H9 (cell line): Measurements from ENCODE around the gene CDK5. TPM values are rescaled to one million over a fixed set of nuclear protein-coding genes. Genes with fewer than 3 reads are reported as not detected.

Experiments used
- DNase-seq: peaks from one replicate; pipeline ENCODE4 v3.0.0-alpha.2; 2017
- H2AFZ ChIP-seq: one replicate; pipeline ENCODE4 v1.6.1; 2013; ENCODE audit warnings: mild to moderate bottlenecking, low read length, control low read depth, moderate library complexity
- H2AK5ac ChIP-seq: 2 replicates; pipeline ENCODE4 v1.6.1; 2013; ENCODE audit warnings: low read length, control low read depth, mixed read lengths; ENCODE audit not compliant: insufficient read length
- H2BK120ac ChIP-seq: one replicate; pipeline ENCODE4 v1.6.1; 2013; ENCODE audit warnings: low read depth, mild to moderate bottlenecking, low read length, control low read depth, inconsistent platforms; ENCODE audit not compliant: poor library complexity, severe bottlenecking
- H2BK12ac ChIP-seq: 2 replicates; pipeline ENCODE4 v1.6.1; 2013; ENCODE audit warnings: low read length, control low read depth, mixed read lengths, low read depth; ENCODE audit not compliant: insufficient read length
- H2BK15ac ChIP-seq: 2 replicates; pipeline ENCODE4 v1.6.1; 2013; ENCODE audit warnings: low read depth, low read length, control low read depth
- H2BK20ac ChIP-seq: one replicate; pipeline ENCODE4 v1.6.1; 2013; ENCODE audit warnings: low read depth, mild to moderate bottlenecking, low read length, control low read depth, inconsistent platforms; ENCODE audit not compliant: poor library complexity, severe bottlenecking
- H2BK5ac ChIP-seq: 2 replicates; pipeline ENCODE4 v1.6.1; 2013; ENCODE audit warnings: low read length, control low read depth, mixed read lengths; ENCODE audit not compliant: insufficient read length
- H3K14ac ChIP-seq: 2 replicates; pipeline ENCODE4 v1.6.1; 2013; ENCODE audit warnings: low read length, control low read depth; ENCODE audit not compliant: insufficient read depth
- H3K18ac ChIP-seq: 2 replicates; pipeline ENCODE4 v1.6.1; 2013; ENCODE audit warnings: low read depth, mild to moderate bottlenecking, mixed read lengths, low read length, control low read depth; ENCODE audit not compliant: insufficient read length
- H3K23ac ChIP-seq: 2 replicates; pipeline ENCODE4 v1.6.1; 2013; ENCODE audit warnings: low read length, control low read depth, mixed read lengths, low read depth; ENCODE audit not compliant: insufficient read length
- H3K23me2 ChIP-seq: 2 replicates; pipeline ENCODE4 v1.6.1; 2013; ENCODE audit warnings: low read depth, mild to moderate bottlenecking, mixed read lengths, low read length, control low read depth; ENCODE audit not compliant: insufficient read length, poor library complexity, severe bottlenecking
- H3K27ac ChIP-seq: 2 replicates; pipeline ENCODE4 v1.5.1; 2013; ENCODE audit warnings: low read length, control low read depth, mixed read lengths, low read depth; ENCODE audit not compliant: insufficient read length
- H3K27me3 ChIP-seq: 2 replicates; pipeline ENCODE4 v1.6.1; 2013; ENCODE audit warnings: low read length, control low read depth, inconsistent platforms; ENCODE audit not compliant: insufficient read depth
- H3K4ac ChIP-seq: 2 replicates; pipeline ENCODE4 v1.6.1; 2013; ENCODE audit warnings: low read depth, mild to moderate bottlenecking, control low read depth, inconsistent platforms, low read length, moderate library complexity
- H3K4me1 ChIP-seq: 2 replicates; pipeline ENCODE4 v1.6.1; 2013; ENCODE audit warnings: low read length, control low read depth, inconsistent platforms; ENCODE audit not compliant: insufficient read depth
- H3K4me2 ChIP-seq: 2 replicates; pipeline ENCODE4 v1.6.1; 2013; ENCODE audit warnings: low read length, control low read depth, mixed read lengths; ENCODE audit not compliant: insufficient read length, insufficient read depth
- H3K56ac ChIP-seq: 2 replicates; pipeline ENCODE4 v1.6.1; 2013; ENCODE audit warnings: low read depth, mild to moderate bottlenecking, mixed read lengths, low read length, control low read depth; ENCODE audit not compliant: insufficient read length
- H3K79me1 ChIP-seq: 2 replicates; pipeline ENCODE4 v1.6.1; 2013; ENCODE audit warnings: low read depth, mild to moderate bottlenecking, moderate library complexity, low read length, control low read depth, inconsistent platforms; ENCODE audit not compliant: insufficient read depth, poor library complexity, severe bottlenecking
- H3K79me2 ChIP-seq: 2 replicates; pipeline ENCODE4 v1.6.1; 2013; ENCODE audit warnings: low read length, control low read depth, inconsistent platforms; ENCODE audit not compliant: insufficient read depth
- H3K9ac ChIP-seq: 2 replicates; pipeline ENCODE4 v1.6.1; 2013; ENCODE audit warnings: low read length, control low read depth, mixed read lengths; ENCODE audit not compliant: insufficient read length; ENCODE audit errors: extremely low read depth
- H3K9me3 ChIP-seq: one replicate; pipeline ENCODE4 v1.6.1; 2013; ENCODE audit warnings: low read depth, low read length, inconsistent platforms; ENCODE audit not compliant: control insufficient read depth
- H3T11ph ChIP-seq: one replicate; pipeline ENCODE4 v1.6.1; 2013; ENCODE audit warnings: mild to moderate bottlenecking, low read length, control low read depth, inconsistent platforms
- H4K20me1 ChIP-seq: one replicate; pipeline ENCODE4 v1.6.1; 2013; ENCODE audit not compliant: control insufficient read depth, insufficient read length, insufficient read depth
- H4K5ac ChIP-seq: 2 replicates; pipeline ENCODE4 v1.6.1; 2013; ENCODE audit warnings: low read depth, mild to moderate bottlenecking, mixed read lengths, low read length, control low read depth; ENCODE audit not compliant: insufficient read length
- H4K8ac ChIP-seq: replicated peaks from 2 replicates; pipeline ENCODE4 v1.6.1; 2013; ENCODE audit warnings: low read length, control low read depth, mixed read lengths, low read depth; ENCODE audit not compliant: insufficient read length
- H4K91ac ChIP-seq: 2 replicates; pipeline ENCODE4 v1.6.1; 2013; ENCODE audit warnings: low read depth, mild to moderate bottlenecking, moderate library complexity, mixed read lengths, low read length, control low read depth; ENCODE audit not compliant: insufficient read length
- H3K27ac Mint-ChIP-seq, 3 experiments: 2 replicates in 2 of 3; 3 replicates in 1 of 3; pipeline ENCODE4 v1.8.0; 2020 to 2021; ENCODE audit warnings: mixed read lengths in 3 of 3, mild to moderate bottlenecking in 1 of 3, moderate library complexity in 1 of 3
- H3K27me3 Mint-ChIP-seq: 2 replicates; pipeline ENCODE4 v1.8.0; 2021; ENCODE audit warnings: low read depth, mild to moderate bottlenecking, moderate library complexity, mixed read lengths
- H3K36me3 Mint-ChIP-seq, 3 experiments: 2 replicates in 2 of 3; 3 replicates in 1 of 3; pipeline ENCODE4 v1.8.0; 2020 to 2021; ENCODE audit warnings: low read depth in 3 of 3, mixed read lengths in 3 of 3; ENCODE audit not compliant: insufficient read depth in 1 of 3
- H3K4me1 Mint-ChIP-seq, 2 experiments: 2 replicates each; pipeline ENCODE4 v1.8.0; 2020; ENCODE audit warnings: mixed read lengths in 2 of 2
- H3K4me3 Mint-ChIP-seq, 2 experiments: 2 replicates in 1 of 2; 3 replicates in 1 of 2; pipeline ENCODE4 v1.8.0; 2020 to 2021; ENCODE audit warnings: mild to moderate bottlenecking in 2 of 2, mixed read lengths in 2 of 2, moderate library complexity in 1 of 2
- H3K9me3 Mint-ChIP-seq, 2 experiments: 2 replicates in 1 of 2; 3 replicates in 1 of 2; pipeline ENCODE4 v1.8.0; 2020; ENCODE audit warnings: mild to moderate bottlenecking in 2 of 2, mixed read lengths in 2 of 2, moderate library complexity in 1 of 2
- CTCF ChIP-seq: fragments of 200-600 bp; sonication (generic); conservative IDR thresholded peaks from 3 replicates; pipeline ENCODE4 v1.8.0; 2021; ENCODE audit warnings: antibody characterized with exemption, mild to moderate bottlenecking
- WGBS: extraction: QIAGEN DNeasy Blood & Tissue Kit; methylation state at CpG from one replicate; pipeline ENCODE4 v1.1.7; 2013; ENCODE audit warnings: missing lambda C conversion rate, low lambda C conversion rate, mixed read lengths; ENCODE audit not compliant: insufficient read length; ENCODE audit errors: extremely low coverage; 5-methylcytosine and 5-hydroxymethylcytosine counted together
- total RNA-seq: library from RNA; stranded (reverse); gene quantifications from 2 replicates; pipeline ENCODE4 v1.2.1, GENCODE V29; 2021

CDK5 gene
- total RNA-seq, 1 experiment from 2014 or later, result 19.9 TPM

GRCh38 chr7:151068069-151068773 lies 10.5 kb upstream of the CDK5 start:
- Histone ChIP-seq H2BK20ac (no peak overlapping the region), H2BK12ac (no peak overlapping the region), H3K4me1 (no peaks in the 10 kb centered on the region; the same call in 1 of the 2 replicates), H3K27me3 (no peaks in the 10 kb centered on the region), H4K8ac (no peak overlapping the region), H3K14ac (no peak overlapping the region; the same call in 1 of the 2 replicates), H2AFZ (no peak overlapping the region), H4K20me1 (no peaks in the 10 kb centered on the region), H3K4ac (no peak overlapping the region), H3K9ac (no peak overlapping the region), H2BK15ac (no peak overlapping the region), H3K18ac (no peak overlapping the region), H4K5ac (no peak overlapping the region), H3K79me1 (no peaks in the 10 kb centered on the region), H2AK5ac (no peak overlapping the region), H3K27ac (peak overlapping the region; percentile 62), H2BK5ac (no peak overlapping the region), H3K23me2 (no peaks in the 10 kb centered on the region), H3T11ph (no peak overlapping the region), H4K91ac (no peak overlapping the region), H3K56ac (no peak overlapping the region), H3K4me2 (no peak overlapping the region), H3K9me3 (no peaks in the 10 kb centered on the region), H2BK120ac (no peak overlapping the region), H3K23ac (no peak overlapping the region), H3K79me2 (no peaks in the 10 kb centered on the region)
- Mint-ChIP-seq H3K4me1 (peaks cover 14 to 16% of the 10 kb centered on the region in 2 experiments), H3K36me3 (peaks cover 42 to 74% (median 66%) of the 10 kb centered on the region in 3 experiments; a peak in 6 of 7 replicates), H3K27me3 (no peaks in the 10 kb centered on the region), H3K27ac (peak overlapping the region; percentile 83 to 90 (median 85); a peak in 5 of 7 replicates), H3K4me3 (peak overlapping the region in 1 of 2 experiments; percentile 25; a peak in 2 of 5 replicates), H3K9me3 (no peaks in the 10 kb centered on the region; a peak in 1 of 5 replicates)
- TF ChIP-seq CTCF, result no peak
- DNase-seq, result no peak
- no CpG with 5 or more reads among the region's 12 CpGs for WGBS
